GM19468 (cell line): ENCODE data around the gene STAT4.

Experiments
- ATAC-seq: cut with Tn5 transposase; IDR thresholded peaks from one replicate; pipeline ENCODE4 v1.9.1; 2021; ENCODE audit warnings: mild to moderate bottlenecking, moderate library complexity, moderate number of reproducible peaks; ENCODE audit not compliant: unreplicated experiment; ENCODE audit errors: extremely low read depth

STAT4 gene

GRCh38 chr2:190981333-190981732, 169.5 kb downstream of the STAT4 start:
- no peak for ATAC-seq

- no peak for ATAC-seq
Measured at GRCh38 chr2:190980630-190981209, 170.1 kb downstream of the STAT4 start.

GRCh38 chr2:190979906-190980629, 170.7 kb downstream of the STAT4 start:
- no peak for ATAC-seq
